Neural cell (in vitro differentiated cells): ENCODE measurements around the gene CHST13. TPM values are rescaled to one million over a fixed set of nuclear protein-coding genes. Genes with fewer than 3 reads are reported as not detected.

Experiments
- H2AFZ ChIP-seq: fragments of 200-600, 300-800 bp; sonication (generic), shearing (Covaris generic); 2 replicates; pipeline ENCODE4 v1.6.0; 2014; ENCODE audit warnings: low read depth, mild to moderate bottlenecking, antibody characterized with exemption, low read length, moderate library complexity
- H3F3A ChIP-seq: fragments of 200-600 bp; shearing (Covaris generic); 2 replicates; pipeline ENCODE4 v1.6.1; 2016; ENCODE audit warnings: mild to moderate bottlenecking, moderate library complexity, mixed read lengths, antibody characterized with exemption, low read length; ENCODE audit not compliant: insufficient read depth, poor library complexity, severe bottlenecking
- H3K27ac ChIP-seq: fragments of 200-600, 300-800 bp; sonication (generic), shearing (Covaris generic); 2 replicates; pipeline ENCODE4 v1.5.1; 2014; ENCODE audit warnings: mild to moderate bottlenecking, low read length, moderate library complexity
- H3K27me3 ChIP-seq: fragments of 300-800, 200-600 bp; sonication (generic), shearing (Covaris generic); 2 replicates; pipeline ENCODE4 v1.6.0; 2014; ENCODE audit warnings: mild to moderate bottlenecking, low read depth, low read length, moderate library complexity; ENCODE audit not compliant: insufficient read depth
- H3K36me3 ChIP-seq: fragments of 300-800, 200-600 bp; sonication (generic), shearing (Covaris generic); 2 replicates; pipeline ENCODE4 v1.5.1; 2014; ENCODE audit warnings: mild to moderate bottlenecking, antibody characterized with exemption, low read length, moderate library complexity; ENCODE audit not compliant: insufficient read depth
- H3K4me2 ChIP-seq: fragments of 300-800, 200-600 bp; sonication (generic), shearing (Covaris generic); 2 replicates; pipeline ENCODE4 v1.6.0; 2014; ENCODE audit warnings: mild to moderate bottlenecking, low read length
- H3K4me3 ChIP-seq: fragments of 300-800, 200-600 bp; sonication (generic), shearing (Covaris generic); 2 replicates; pipeline ENCODE4 v1.5.1; 2014; ENCODE audit warnings: mild to moderate bottlenecking, low read length, moderate library complexity
- H3K79me2 ChIP-seq: fragments of 200-600 bp; shearing (Covaris generic); replicated peaks from 2 replicates; pipeline ENCODE4 v1.6.0; 2014; ENCODE audit warnings: mild to moderate bottlenecking, low read length, moderate library complexity; ENCODE audit not compliant: insufficient read depth
- H3K9ac ChIP-seq: fragments of 300-800, 200-600 bp; sonication (generic), shearing (Covaris generic); 2 replicates; pipeline ENCODE4 v1.6.1; 2016; ENCODE audit warnings: mild to moderate bottlenecking, low read length, mixed read lengths
- H3K9me2 ChIP-seq: fragments of 200-600 bp; shearing (Covaris generic); 2 replicates; pipeline ENCODE4 v1.6.1; 2016; ENCODE audit warnings: mild to moderate bottlenecking, low read length, mixed read lengths; ENCODE audit not compliant: insufficient read depth
- H3K9me3 ChIP-seq: fragments of 200-600, 300-800 bp; sonication (generic), shearing (Covaris generic); 2 replicates; pipeline ENCODE4 v1.6.1; 2016; ENCODE audit warnings: mild to moderate bottlenecking, mixed run types, low read length, moderate library complexity, mixed read lengths
- H4K20me1 ChIP-seq: fragments of 200-600 bp; shearing (Covaris generic); 2 replicates; pipeline ENCODE4 v1.6.1; 2016; ENCODE audit warnings: mild to moderate bottlenecking, mixed run types; ENCODE audit not compliant: insufficient read depth
- CTCF ChIP-seq: fragments of 450-650 bp; IDR thresholded peaks from 2 replicates; pipeline ENCODE4 v1.5.1; 2014; ENCODE audit warnings: antibody characterized with exemption, mild to moderate bottlenecking, moderate library complexity; ENCODE audit not compliant: poor library complexity, severe bottlenecking
- EP300 ChIP-seq: fragments of 450-650 bp; conservative IDR thresholded peaks from 2 replicates; pipeline ENCODE4 v1.6.1; 2014; ENCODE audit warnings: antibody characterized with exemption, mild to moderate bottlenecking, moderate library complexity; ENCODE audit not compliant: poor library complexity, severe bottlenecking
- EZH2 ChIP-seq: fragments of 200-600, 300-800 bp; shearing (Covaris generic), sonication (generic); IDR thresholded peaks from 2 replicates; pipeline ENCODE4 v1.6.1; 2014; ENCODE audit warnings: antibody characterized with exemption, low read length, borderline replicate concordance, mild to moderate bottlenecking; ENCODE audit not compliant: insufficient read depth, poor library complexity, severe bottlenecking
- MXI1 ChIP-seq: fragments of 450-650 bp; conservative IDR thresholded peaks from 2 replicates; pipeline ENCODE4 v1.6.1; 2014; ENCODE audit warnings: antibody characterized with exemption, mild to moderate bottlenecking; ENCODE audit not compliant: poor library complexity, severe bottlenecking
- POLR2AphosphoS5 ChIP-seq: IDR thresholded peaks from 2 replicates; pipeline ENCODE4 v1.6.1; 2012
- RAD21 ChIP-seq: fragments of 450-650 bp; conservative IDR thresholded peaks from 2 replicates; pipeline ENCODE4 v1.6.1; 2014; ENCODE audit warnings: antibody characterized with exemption, mild to moderate bottlenecking, moderate library complexity
- REST ChIP-seq: IDR thresholded peaks from 2 replicates; pipeline ENCODE4 v1.6.1; 2012; ENCODE audit warnings: borderline replicate concordance
- TAF1 ChIP-seq: IDR thresholded peaks from 2 replicates; pipeline ENCODE4 v1.6.1; 2012; ENCODE audit warnings: low read depth
- polyA plus RNA-seq: library from polyadenylated mRNA; depleted of rRNA; stranded (reverse); fragments of >200 nt; gene quantifications from 2 replicates; pipeline ENCODE4 v1.2.3, GENCODE V29; 2014

CHST13 gene
- polyA plus RNA-seq, 1 donor from 2014 or later: not detected

GRCh38 chr3:126545544-126545943 is 21.6 kb downstream of the CHST13 start:
- Histone ChIP-seq H3K9me3 (no peaks in the 10 kb centered on the region), H3K36me3 (no peaks in the 10 kb centered on the region), H4K20me1 (no peaks in the 10 kb centered on the region), H3K79me2 (no peaks in the 10 kb centered on the region), H3K4me2 (no peak overlapping the region), H3F3A (no peaks in the 10 kb centered on the region), H3K9ac (no peak overlapping the region), H3K9me2 (no peaks in the 10 kb centered on the region), H2AFZ (no peak overlapping the region), H3K4me3 (no peak overlapping the region), H3K27me3 (no peaks in the 10 kb centered on the region), H3K27ac (no peak overlapping the region)
- TF ChIP-seq REST: no peak
- no peak for TF ChIP-seq CTCF
- TF ChIP-seq EZH2: no peak
- TF ChIP-seq MXI1: no peak

GRCh38 chr3:126546013-126546412 is 22.1 kb downstream of the CHST13 start:
- no peaks in the 10 kb centered on the region for H3K36me3 ChIP-seq
- no peak overlapping the region for H3K4me2 ChIP-seq
- no peak overlapping the region for H2AFZ ChIP-seq
- no peak overlapping the region for H3K27ac ChIP-seq
- no peak overlapping the region for H3K4me3 ChIP-seq
- TF ChIP-seq POLR2AphosphoS5 (no peak), EP300 (no peak), RAD21 (no peak), CTCF (no peak), REST (no peak), TAF1 (no peak)
- no peaks in the 10 kb centered on the region for H3K9me2 ChIP-seq
- H3K9me3 ChIP-seq: no peaks in the 10 kb centered on the region
- H3F3A ChIP-seq: no peaks in the 10 kb centered on the region
- H3K27me3 ChIP-seq: no peaks in the 10 kb centered on the region
- H3K79me2 ChIP-seq: no peaks in the 10 kb centered on the region
- no peaks in the 10 kb centered on the region for H4K20me1 ChIP-seq
- no peak overlapping the region for H3K9ac ChIP-seq
